Measurements from ENCODE around the gene SERPINB10. TPM values are rescaled to one million over a fixed set of nuclear protein-coding genes. Genes with fewer than 3 reads are reported as not detected.

The SERPINB10 gene
- polyA plus RNA-seq, 1 experiment = 0.38 TPM

DNA sequence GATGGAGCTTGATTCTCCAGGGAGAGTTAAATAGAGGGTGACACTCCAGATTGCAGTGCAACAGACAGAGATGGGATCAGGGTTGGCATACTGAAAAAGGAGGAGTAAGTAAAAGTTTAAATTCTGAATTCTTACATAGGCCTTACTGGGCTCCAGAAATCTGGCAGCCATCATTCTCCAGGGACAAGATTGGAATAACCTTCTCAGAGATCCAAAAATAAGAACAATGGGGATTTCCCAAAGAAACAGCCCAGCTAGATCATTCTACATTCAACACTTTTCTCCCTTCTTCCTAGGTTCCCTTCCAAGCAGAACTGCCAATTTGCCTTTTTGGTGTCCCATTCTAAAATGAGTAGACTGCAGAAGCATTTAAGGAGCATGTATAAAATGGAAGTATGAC, 35.2 kb upstream of the SERPINB10 start:
- POLR2A ChIA-PET = no interaction called here
- no peak for TF ChIP-seq CTCF (IDR thresholded peaks at IDR 0.05; ENCODE audit: insufficient read depth, low read depth, low read length)
- H3K4me3 ChIP-seq (ENCODE audit: low read depth, low read length) = no peak overlapping the region
- H3K27me3 ChIP-seq (ENCODE audit: control insufficient read depth, insufficient read depth, low read length) = no peaks in the 10 kb centered on the region
- DNase-seq (ENCODE audit: low read depth) = no peak
- CTCF ChIA-PET = interaction anchor here (0.6 kb wide), 1 partner anchor 178 kb away, joined by 5 read pairs; no protein-coding TSS in a partner anchor
- H3K36me3 ChIP-seq (ENCODE audit: control insufficient read depth, insufficient read depth, low read length) = no peaks in the 10 kb centered on the region

DNA sequence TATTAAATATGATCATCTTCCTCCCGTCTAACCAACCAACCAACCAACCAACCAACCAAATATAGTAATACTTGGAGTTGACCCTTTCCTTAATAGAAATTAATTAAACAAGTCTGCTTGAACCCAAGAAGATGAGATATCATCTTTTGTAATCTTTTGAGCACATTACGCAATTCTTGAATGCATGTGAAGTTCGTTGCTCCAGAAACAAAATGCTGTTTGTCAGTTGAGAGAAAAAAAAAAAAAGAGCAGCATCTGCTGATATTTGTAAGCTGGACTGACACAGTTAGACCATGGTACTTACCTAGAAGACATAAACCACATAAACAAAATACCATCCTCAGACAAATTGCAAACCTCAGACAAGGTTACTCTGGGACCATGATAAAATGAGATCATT, 29.4 kb upstream of the SERPINB10 start:
- no peak overlapping the region for H3K4me3 ChIP-seq (ENCODE audit: low read depth, low read length)
- CTCF ChIA-PET = interaction anchor here (0.6 to 1.2 kb wide), 2 partner anchors 86 to 539 kb away, joined by 3 read pairs; no protein-coding TSS in a partner anchor
- H3K36me3 ChIP-seq (ENCODE audit: control insufficient read depth, insufficient read depth, low read length) = no peaks in the 10 kb centered on the region
- no peaks in the 10 kb centered on the region for H3K27me3 ChIP-seq (ENCODE audit: control insufficient read depth, insufficient read depth, low read length)
- no peak for TF ChIP-seq CTCF (IDR thresholded peaks at IDR 0.05; ENCODE audit: insufficient read depth, low read depth, low read length)
- POLR2A ChIA-PET = no interaction called here
- no peak for DNase-seq (ENCODE audit: low read depth)

DNA sequence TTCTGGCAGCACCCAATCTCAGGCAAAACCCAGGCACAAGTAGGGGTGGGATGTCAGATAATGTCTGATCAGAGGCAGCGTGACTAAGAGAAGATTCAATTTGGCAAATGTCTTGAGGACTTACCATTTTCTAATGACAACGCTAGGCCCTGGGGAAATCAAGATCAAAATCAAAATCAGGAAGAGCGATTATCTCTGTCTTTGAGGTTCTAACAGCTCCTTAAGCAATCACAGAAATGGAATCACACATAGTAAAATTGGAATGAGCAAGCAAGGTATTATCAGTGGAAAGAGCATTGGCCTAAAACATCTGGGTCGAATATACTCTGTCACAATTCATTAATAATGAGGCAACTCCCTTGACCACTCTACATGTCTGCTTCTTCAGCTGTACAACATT, 28.8 kb upstream of the SERPINB10 start:
- no peaks in the 10 kb centered on the region for H3K36me3 ChIP-seq (ENCODE audit: control insufficient read depth, insufficient read depth, low read length)
- no peak for DNase-seq (ENCODE audit: low read depth)
- CTCF ChIA-PET = interaction anchor here (1.2 to 1.6 kb wide), 3 partner anchors 11 to 85 kb away, joined by 3 to 4 read pairs (median 3); no protein-coding TSS in a partner anchor
- H3K4me3 ChIP-seq (ENCODE audit: low read depth, low read length) = no peak overlapping the region
- POLR2A ChIA-PET = no interaction called here
- H3K27me3 ChIP-seq (ENCODE audit: control insufficient read depth, insufficient read depth, low read length) = no peaks in the 10 kb centered on the region
- no peak for TF ChIP-seq CTCF (IDR thresholded peaks at IDR 0.05; ENCODE audit: insufficient read depth, low read depth, low read length)

DNA sequence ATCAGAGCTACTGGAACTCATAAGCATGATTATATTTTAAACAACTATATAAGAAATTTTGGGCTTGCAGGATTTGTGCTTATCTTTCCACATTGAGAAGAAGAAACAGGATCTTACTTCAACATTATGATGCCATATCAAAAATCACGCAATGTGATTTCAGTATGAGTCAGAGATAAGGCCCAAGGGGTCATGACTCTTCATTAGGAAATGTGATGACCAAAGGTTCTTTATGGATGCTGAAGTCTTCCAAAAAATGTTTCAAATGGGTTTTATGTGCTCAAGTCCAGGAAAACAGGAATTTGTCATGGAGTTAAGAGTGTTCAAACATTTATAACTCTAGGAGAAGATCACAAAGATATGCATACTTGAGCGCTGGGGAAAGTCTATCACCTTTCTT, 28.0 kb upstream of the SERPINB10 start:
- TF ChIP-seq CTCF (IDR thresholded peaks at IDR 0.05; ENCODE audit: insufficient read depth, low read depth, low read length) = no peak
- ChIA-PET POLR2A (interaction anchor here (0.6 kb wide), 1 partner anchor 532 kb away, joined by 3 read pairs; no protein-coding TSS in a partner anchor), CTCF (interaction anchor here (1.2 to 1.6 kb wide), 2 partner anchors 12 to 58 kb away, joined by 3 to 4 read pairs; no protein-coding TSS in a partner anchor)
- Histone ChIP-seq H3K4me3 (ENCODE audit: low read depth, low read length) (no peak overlapping the region), H3K27me3 (ENCODE audit: control insufficient read depth, insufficient read depth, low read length) (no peaks in the 10 kb centered on the region), H3K36me3 (ENCODE audit: control insufficient read depth, insufficient read depth, low read length) (no peaks in the 10 kb centered on the region)
- DNase-seq (ENCODE audit: low read depth) = no peak

GRCh38 chr18:63881851-63882250, 25.9 kb upstream of the SERPINB10 start:
- ChIA-PET CTCF (interaction anchor here (1.4 kb wide), 1 partner anchor 11 kb away, joined by 4 read pairs; no protein-coding TSS in a partner anchor), POLR2A (no interaction called here)
- Histone ChIP-seq H3K36me3 (ENCODE audit: control insufficient read depth, insufficient read depth, low read length) (no peaks in the 10 kb centered on the region), H3K27me3 (ENCODE audit: control insufficient read depth, insufficient read depth, low read length) (no peaks in the 10 kb centered on the region), H3K4me3 (ENCODE audit: low read depth, low read length) (no peak overlapping the region)
- DNase-seq (ENCODE audit: low read depth) = no peak
- TF ChIP-seq CTCF (IDR thresholded peaks at IDR 0.05; ENCODE audit: insufficient read depth, low read depth, low read length) = no peak

Measured in BJ (cell line).